Activated CD4-positive, CD25-positive, alpha-beta regulatory T cell (primary cell): ENCODE measurements around the gene CD300C.
"Not testable (repeated sequence)": the region's sequence is repeated elsewhere in the genome, so short reads cannot be mapped to it uniquely, and the experiment has no call there.

Source experiments
- DNase-seq, 4 experiments: peaks; one replicate each; lab custom pipeline; 2025; lab: John Stamatoyannopoulos, UW

The CD300C gene

DNA sequence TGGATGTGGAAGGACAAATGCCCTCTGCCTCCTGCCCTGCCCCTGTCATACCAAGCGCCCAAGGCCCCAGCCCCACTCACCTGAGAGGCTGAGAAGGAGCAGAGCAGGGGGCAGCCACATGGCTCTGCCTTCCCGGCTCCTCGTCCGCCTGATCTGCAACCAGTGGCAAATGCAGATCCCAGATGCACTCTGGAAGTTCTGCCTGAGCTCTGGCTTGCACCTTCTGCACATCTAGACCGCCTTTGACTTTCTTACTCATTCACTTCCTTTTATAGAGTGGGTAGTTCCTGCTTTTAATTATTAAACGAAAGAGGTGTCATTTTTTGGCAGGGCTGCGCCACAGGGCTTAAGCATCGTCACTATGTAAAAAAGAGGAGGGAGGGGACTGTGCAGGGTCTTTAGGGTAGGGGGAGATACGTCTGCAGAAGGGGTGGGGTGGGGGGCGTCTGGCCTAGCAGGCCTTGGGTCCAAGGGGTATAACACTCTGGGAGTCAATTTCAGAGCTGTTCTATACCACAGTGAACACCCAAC is 14.6 kb downstream of the CD300C start, which contains the start of gene CD300LB:
Gene CD300LB, minus strand, starts transcription at position 245 of the 531 bp plus-strand sequence. Its CDS starts 125 bp downstream, at position 120.
- no peak for DNase-seq

DNA sequence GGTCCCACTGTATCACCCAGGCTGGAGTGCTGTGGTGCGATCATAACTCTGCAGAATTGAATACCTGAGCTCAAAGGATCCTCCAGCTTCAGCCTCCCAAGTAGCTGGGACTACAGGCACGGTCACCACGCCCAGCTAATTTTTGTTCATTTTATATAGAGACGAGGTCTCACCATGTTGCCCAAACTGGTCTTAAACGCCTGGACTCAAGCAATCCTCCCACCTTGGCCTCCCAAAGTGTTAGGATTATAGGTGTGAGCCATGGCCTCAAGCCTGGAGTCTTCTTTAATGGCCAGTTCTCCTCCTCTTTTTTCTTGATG is 15.1 kb downstream of the CD300C start:
- no peak for DNase-seq

DNA sequence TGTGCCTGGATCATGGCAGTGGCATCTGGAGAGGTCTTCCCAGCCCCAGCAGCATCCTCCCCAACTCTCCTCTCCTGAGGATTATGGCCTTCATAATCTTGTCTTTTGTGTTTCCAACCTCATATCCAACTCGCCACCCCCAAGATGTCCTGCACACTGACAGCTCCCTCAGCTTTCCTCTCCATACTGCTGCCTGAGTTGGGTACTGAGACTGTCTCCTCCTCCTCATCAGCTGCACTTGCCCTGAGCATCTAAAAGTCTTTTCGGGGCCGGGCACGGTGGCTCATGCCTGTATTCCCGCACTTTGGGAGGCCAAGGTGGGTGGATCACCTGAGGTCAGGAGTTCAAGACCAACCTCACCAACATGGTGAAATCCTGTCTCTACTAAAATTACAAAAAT is 16.7 kb downstream of the CD300C start:
- DNase-seq = no peak

DNA sequence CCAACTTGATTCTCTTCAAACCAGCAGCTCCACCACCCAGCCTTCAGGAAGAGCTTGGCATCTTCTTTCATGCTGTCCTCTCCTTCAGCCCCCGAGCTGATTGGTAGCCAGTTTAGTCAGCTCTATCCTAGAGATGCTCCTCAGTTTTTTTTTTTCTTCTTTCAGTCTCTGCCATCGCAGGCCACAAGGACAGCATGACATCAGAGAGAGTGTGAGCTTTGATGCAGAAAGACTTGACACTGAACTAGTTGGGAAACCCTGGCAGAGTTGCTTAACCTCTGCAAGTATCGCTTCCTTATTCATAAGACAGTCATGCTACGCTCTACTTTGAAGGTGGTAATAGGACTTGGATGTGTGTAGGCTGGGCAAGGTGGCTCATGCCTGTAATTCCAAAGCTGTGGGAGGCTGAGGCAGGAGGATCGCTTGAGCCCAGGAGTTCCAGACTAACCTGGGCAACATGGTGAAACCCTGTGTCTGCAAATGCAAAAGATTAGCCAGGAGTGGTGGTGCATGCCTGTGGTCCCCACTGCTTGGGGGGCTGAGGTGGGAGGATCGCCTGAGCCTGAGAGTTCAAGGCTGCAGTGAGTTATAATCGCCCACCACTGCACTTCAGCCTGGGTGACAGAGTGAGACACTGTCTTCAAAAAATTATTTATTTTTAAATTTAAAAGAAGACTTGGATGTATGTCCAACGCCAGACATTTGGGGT is 17.3 kb downstream of the CD300C start:
- DNase-seq = no peak

DNA sequence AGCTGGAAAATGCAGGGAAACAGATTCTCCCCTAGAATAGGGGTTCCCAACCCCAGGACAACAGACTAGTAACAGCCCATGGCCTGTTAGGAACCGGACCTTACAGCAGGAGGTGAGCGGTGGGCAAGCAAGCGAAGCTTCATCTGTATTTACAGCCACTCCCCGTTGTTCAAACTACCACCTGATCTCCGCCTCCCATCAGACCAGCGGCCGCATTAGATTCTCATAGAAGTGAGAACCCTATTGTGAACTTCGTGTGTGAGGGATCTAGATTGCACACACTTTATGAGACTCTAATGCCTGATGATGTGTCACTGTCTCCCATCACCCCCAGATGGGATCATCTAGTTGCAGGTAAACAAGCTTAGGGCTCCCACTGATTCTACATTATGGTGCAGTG is 18.2 kb downstream of the CD300C start:
- no peak for DNase-seq

DNA sequence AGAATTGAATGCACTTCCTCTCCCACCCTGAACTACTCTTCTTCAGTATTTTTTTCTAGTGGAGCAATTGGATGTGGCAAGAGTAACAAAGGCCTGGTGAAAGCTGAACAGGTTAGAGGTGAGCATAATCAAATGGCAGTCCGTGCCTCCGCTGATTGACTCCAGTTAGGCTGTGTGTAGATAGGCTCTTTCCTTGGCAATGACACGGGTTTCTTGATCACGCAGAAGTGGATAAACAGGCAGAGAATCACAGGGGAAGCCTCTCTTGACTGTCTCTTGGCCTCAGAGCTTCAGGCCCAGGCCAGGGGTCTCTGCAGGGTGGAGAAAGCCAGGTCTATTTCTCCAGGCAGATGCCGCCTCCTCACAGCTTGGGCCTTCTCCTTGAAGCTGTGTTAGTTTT is 18.8 kb downstream of the CD300C start:
- no peak for DNase-seq

DNA sequence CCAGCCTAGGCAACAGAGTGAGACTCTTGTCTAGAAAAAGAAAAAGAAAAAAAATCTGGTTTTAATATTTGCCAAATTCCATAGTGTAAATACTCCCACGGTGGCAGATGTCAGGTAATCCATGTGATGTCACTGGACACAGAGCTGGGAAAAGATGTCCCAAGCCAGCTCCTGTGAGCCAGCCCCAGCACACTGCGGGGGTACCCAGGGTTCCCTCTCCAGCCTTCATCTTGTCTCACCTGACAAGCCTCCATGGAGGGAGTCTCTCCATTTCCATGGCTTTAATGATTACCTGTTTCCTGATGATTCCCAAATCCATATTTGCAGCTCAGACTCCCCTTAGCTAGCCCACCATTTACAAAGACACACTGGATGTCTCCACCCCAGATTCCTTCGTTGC is 19.2 kb downstream of the CD300C start:
- DNase-seq = no peak

DNA sequence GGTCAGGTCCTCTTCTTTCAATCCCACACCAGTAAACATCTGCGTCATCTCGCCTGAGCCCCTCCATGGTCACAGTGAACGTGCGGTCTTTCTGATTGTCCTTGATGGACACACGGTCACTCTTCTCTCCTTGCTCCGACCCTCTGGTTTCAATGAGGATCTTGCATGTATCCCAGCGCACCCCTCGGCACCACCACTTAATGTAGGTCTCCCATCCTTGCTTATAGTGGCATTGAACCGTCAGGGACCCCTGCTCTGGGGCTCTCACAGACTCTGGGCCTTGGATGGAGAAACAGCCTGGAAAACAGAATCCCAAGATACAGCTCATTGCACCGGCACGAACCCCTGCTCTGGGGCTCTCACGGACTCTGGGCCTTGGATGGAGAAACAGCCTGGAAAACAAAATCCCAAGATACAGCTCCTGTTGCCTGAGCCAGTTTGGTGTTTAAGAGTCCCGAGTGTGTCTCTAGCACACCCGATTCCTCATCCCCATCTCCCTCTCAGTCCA is 20.1 kb downstream of the CD300C start:
- DNase-seq = no peak

DNA sequence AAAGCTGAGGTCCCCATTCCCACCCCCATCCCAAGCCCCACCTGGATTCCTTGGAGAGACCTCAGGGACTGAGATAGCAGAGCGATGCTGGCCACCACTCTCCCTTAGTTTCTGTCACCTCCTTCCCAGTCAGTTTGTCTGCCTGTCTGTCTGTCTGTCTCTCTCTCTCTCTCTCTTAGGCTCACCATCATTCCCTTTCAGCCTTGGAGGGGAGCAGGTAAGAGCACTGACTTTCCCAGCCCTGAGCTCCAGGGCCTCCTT is 20.5 kb downstream of the CD300C start:
- no peak for DNase-seq

DNA sequence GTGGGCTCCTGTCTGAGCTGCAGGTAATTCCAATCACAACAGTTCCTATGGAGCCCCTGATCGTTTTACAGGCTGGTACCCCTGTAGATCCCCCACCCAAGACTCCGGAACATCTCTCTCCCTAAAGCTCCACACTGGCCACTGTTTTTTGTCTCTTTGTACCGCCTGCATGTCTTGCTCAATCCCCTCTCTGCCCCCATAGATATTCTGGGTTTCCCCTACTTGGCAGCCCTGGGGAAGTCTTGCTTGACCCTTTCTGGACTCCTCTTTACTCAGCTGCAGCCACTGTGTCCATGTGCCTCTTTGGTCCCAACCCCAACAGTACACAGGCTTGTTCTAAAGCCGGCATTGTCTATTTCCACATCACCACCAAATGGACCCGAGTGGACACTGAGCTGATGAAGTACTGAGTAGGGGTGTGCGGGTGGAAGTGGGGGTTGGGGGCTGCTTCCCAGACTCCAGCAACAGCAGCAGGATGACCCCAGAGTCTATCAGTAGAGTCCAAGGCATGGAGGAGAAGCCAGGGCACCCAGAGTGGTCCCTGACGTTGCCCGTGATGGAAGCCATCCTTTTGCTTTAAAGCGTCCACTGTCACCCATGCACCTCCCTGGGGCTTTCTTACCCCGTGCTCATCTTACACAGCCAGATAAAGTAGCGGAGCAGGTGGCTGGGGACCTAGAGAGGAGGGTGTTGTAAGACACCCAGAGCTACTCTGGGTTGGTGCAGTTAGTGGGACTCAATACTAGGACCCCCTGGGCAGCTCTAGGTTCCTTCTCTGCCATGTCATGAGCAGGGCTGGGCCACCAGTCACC is 21.1 kb downstream of the CD300C start:
- DNase-seq = no peak

DNA sequence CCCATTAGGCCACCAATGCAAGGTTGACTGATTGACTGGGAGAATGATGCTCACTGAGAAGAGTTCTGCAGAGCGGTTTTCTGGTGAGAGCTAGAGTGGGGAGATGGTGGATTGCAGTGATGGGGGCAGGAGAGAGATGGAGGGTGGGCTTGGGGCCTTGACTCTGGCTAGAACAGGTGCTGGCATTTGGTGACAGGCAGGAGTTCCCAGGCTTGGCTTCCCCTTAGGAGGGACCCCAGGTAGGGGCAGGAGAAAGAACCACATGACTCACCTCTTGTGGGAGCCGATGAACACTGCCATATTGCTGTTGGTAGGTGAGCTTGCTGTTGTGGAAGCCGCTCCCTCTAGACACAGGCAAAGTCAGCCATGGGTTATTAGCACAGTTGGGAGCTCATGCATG is 22.6 kb downstream of the CD300C start:
- no peak for DNase-seq

DNA sequence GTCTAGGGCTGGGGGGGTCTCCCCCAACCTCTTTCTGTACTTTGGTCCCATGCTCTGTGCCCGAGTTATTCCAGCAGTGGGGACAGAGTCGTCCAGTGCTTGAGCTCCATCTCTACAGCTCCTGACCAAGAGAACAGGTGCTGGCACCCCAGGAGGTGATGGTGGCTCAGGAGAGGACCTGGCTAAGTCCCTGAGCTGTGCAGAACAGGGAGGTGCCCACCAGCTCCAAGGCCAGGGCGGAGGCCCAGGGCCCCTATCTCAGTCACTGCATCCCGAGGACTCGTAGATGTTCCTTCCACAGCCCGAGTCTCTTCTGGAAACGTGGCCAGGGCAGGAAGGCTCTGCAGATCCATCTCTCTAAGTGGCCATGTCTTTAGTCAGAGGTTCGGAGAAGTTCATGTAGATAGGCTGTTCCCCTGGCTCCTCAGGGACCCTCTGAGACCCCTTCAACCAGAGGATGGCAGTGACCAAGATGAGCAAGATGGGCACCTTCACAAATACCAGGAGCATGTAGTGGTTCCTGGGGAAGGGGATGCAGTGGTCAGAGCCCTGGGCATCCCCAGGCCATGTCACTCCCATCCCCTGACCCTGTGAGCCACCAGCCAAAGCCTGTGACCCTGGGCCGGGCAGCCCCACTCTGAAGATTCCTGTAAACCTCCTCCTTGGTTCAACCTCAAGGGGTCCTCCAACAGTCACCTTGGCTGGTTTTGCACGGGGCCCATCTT is 23.4 kb downstream of the CD300C start:
- no peak for DNase-seq

DNA sequence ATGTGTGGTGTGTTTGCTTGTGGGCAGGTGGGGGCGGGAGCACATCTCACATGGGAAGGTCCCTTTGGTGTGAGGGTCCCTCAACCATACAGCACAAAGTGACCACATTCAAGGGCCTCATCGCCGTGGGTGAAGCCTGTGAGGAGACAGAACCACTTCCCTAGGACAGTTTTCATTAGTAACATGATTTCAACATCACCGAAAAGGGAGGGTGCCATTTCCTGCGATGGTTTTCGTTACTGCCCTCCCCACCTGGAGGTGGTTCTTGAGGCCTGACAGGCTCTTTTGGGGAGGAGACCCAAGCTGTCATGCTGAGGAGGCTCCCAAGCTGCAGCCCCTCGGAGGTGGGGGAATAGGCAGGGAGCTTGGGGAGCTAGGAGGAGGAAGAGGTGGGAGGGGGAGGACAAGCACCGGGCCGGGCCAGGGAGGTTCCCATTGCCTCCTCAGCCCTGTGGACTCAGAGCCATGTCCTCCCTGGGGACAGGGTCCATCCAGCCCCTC is 24.2 kb downstream of the CD300C start:
- no peak for DNase-seq

DNA sequence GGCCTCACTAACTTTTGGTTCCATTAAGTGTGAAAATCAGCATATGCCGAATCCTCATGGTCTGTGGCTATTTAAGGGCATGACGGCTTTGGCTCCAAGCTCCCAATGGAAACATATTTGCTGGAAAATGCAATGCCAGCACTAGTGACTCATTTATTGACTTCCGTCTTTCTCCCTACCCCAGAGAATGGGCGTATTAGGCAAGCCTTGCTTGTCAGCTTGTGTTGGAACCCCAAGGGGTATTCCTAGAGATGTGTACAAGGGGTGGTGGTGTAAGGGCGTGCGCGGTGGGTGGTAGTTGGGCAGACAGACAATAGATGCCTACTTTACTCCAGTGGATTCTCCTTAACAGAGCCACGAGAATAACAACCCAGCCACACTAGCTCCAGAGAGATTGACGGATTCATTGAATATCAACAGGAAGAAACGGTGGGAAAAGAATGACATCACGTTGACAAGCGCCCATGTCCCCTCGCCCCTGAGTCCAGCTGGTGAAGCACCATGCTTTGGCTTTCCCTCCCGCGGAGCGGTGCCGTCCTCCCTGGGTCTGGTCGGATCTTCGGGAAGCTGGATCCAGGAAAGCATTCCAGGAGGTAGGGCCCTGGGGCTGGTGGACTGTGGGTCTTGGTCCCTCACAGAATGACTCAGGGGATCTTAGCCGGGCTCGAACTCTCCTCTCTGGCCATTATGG is 25.0 kb downstream of the CD300C start:
- DNase-seq = no peak

DNA sequence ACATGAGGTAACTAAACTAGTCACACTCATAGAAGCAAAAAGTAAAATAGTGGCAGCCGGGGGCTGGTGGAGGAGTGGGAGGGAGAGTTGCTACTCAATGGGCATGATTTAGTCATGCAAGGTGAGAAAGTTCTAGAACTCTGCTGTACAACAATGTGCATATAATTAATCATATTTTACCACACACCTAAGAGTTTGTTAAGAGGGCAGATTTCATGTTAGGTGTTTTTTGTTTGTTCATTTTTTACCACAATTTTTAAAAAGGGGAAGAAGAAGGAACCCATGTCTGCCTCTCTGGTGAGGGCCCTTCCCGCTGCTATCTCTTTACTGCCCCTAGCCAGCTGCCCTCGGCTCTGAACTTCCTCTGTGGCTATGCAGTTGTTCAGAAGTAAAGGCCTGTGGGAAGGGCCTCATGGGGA is 25.9 kb downstream of the CD300C start:
- DNase-seq = no peak

DNA sequence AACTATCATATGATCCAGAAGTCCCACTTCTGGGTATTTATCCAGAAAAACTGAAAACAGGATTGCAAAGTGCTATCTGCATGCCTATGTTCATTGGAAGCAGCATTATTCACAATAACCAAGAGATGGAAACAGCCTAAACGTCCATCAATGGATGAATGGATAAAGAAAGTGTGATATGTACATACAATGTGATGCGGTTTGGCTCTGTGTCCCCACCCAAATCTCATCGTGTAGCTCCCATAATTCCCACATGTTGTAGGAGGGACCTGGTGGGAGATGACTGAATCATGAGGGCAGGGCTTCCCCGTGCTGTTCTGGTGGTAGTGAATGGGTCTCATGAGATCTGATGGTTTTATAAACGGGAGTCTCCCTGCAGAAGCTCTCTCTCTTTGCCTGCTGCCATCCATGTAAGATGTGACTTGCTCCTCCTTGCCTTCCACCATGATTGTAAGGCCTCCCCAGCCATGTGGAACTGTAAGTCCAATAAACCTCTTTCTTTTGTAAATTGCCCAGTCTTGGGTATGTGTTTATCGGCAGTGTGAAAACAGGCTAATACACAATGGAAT is 27.4 kb downstream of the CD300C start:
- not testable (repeated sequence) for DNase-seq

DNA sequence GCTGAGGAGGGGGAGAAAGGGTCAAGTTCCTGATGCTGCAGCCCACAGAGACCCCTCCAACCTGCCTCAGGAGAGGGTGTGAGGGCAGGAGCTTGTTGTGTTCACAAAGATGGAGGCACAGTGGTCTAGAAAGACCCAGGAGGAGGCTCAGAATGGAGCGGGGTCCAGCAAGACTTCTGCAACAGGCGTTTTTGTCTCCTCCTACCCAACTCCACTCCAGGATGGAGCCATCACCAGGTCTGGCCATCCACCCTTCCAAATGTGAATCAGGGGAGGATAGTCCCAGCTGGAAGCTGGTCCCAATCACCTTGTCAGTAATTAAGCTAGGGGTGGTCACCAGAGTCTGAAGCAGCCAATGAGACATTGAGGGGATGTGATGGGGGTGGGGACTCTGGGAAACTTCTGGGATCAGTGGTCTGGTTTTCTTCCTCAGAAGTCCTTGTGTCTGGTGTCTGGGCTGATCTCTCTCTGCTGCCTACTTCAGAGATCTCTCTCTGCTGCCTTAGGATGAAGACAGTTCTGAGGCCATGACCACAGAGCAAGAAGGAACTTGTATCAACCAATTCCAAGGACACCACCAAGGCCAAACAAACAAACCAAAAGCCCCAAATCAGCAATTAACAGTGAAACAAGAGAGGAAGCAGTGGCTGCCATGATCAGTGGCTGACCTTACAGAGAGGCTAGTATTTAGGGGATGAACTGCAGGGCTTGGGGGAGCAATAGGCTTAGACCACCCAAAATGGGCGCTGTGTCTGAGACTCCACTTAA is 29.2 kb downstream of the CD300C start:
- no peak for DNase-seq

DNA sequence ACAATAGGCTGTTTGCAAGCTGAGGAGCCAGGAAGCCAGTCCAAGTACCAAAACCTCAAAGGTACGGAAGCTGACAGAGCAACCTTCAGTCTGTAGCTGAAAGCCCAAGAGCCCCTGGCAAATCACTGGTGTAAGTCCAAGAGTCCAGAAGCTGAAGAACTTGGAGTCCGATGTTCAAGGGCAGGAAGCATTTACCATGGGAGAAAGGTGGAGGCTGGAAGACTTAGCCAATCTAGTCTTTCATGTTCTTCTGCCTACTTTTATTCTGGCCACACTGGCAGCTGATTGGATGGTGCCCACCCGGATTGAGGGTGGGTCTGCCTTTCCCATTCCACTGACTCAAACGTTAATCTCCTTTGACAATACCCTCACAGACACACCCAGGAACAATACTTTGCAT is 30.0 kb downstream of the CD300C start:
- no peak for DNase-seq

DNA sequence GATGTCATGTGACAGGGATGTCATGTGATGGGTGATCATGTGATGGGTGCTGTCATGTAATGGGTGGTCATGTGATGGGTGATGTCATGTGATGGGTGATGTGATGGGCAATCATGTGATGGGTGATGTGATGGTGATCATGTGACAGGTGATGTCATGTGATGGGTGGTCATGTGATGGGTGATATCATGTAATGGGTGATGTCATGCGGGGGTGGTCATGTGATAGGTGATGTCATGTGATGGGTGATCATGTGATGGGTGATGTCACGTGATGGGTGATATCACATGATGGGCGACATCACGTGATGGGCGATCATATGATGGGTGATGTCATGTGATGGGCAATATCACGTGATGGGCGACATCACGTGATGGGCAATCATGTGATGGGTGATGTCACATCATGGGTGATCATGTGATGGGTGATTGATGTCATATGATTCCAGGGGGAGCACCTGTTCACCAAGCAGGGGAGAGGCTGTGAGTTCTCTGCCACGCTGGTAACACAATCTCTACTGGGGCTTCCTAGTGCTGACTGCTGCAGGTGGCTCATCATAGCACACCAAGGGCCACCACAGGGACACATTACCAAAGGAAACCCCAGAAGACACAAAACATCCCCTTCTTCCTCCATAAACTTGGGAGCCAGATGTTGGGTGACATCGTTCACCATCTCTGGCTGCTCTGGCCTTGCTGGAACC is 31.1 kb downstream of the CD300C start:
- no peak for DNase-seq

DNA sequence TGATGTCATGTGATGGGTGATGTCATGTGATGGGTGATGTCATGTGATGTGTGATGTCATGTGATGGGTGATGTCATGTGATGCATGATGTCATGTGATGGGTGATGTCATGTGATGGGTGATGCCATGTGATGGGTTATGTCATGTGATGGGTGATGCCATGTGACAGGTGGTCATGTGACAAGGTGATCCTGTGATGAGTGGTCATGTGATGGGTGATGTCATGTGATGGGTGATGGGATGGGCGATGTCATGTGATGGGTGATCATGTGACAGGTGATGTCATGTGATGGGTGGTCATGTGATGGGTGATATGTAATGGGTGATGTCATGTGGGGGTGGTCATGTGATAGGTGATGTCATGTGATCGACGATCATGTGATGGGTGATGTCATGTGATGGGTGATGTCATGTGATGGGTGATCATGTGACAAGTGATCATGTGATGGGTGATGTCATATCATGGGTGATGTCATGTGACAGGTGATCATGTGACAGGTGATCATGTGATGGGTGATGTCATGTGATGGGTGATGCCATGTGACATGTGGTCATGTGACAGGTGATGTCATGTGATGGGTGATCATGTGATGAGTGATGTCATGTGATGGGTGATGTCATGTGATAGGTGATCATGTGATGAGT is 31.8 kb downstream of the CD300C start:
- DNase-seq = no peak
